ENCODE results near the gene GRAP. TPM values are rescaled to one million over a fixed set of nuclear protein-coding genes. Genes with fewer than 3 reads are reported as not detected.
"Not testable (repeated sequence)": the region's sequence is repeated elsewhere in the genome, so short reads cannot be mapped to it uniquely, and the experiment has no call there.

GRAP gene
- total RNA-seq, 1 donor from 2014 or later, result 24.5 TPM

GRCh38 chr17:19042369-19042768, 4.4 kb downstream of the GRAP start:
- intact Hi-C loops (cut with micrococcal nuclease), result not testable (repeated sequence)

- intact Hi-C loops (cut with micrococcal nuclease), result not testable (repeated sequence)
Measured at GRCh38 chr17:19041871-19042270, 4.9 kb downstream of the GRAP start.

- intact Hi-C loops (cut with micrococcal nuclease), result not testable (repeated sequence)
Measured at GRCh38 chr17:19040350-19040749, 6.4 kb downstream of the GRAP start.

GRCh38 chr17:19038730-19039129, 8.0 kb downstream of the GRAP start:
- intact Hi-C loops (cut with micrococcal nuclease), result not testable (repeated sequence)

- intact Hi-C loops (cut with micrococcal nuclease), result not testable (repeated sequence)
Measured at GRCh38 chr17:19038007-19038406, 8.8 kb downstream of the GRAP start.

- intact Hi-C loops (cut with micrococcal nuclease), result not testable (repeated sequence)
Measured at GRCh38 chr17:19037547-19037946, 9.2 kb downstream of the GRAP start.

GRCh38 chr17:19036186-19036585, 10.6 kb downstream of the GRAP start:
- intact Hi-C loops (cut with micrococcal nuclease), result not testable (repeated sequence)

- intact Hi-C loops (cut with micrococcal nuclease), result not testable (repeated sequence)
Measured at GRCh38 chr17:19032377-19032988, 14.3 kb downstream of the GRAP start.

GRCh38 chr17:19031729-19032128, 15.0 kb downstream of the GRAP start:
- intact Hi-C loops (cut with micrococcal nuclease), result not testable (repeated sequence)

GRCh38 chr17:19030771-19031449, 15.8 kb downstream of the GRAP start:
- intact Hi-C loops (cut with micrococcal nuclease), result not testable (repeated sequence)

GRCh38 chr17:19029740-19030139, 17.0 kb downstream of the GRAP start:
- intact Hi-C loops (cut with micrococcal nuclease), result not testable (repeated sequence)

GRCh38 chr17:19028671-19029070, 18.1 kb downstream of the GRAP start:
- intact Hi-C loops (cut with micrococcal nuclease), result not testable (repeated sequence)

GRCh38 chr17:19024101-19025078, 22.4 kb downstream of the GRAP start:
- intact Hi-C loops (cut with micrococcal nuclease), result no loop called here

- intact Hi-C loops (cut with micrococcal nuclease), result no loop called here
Measured at GRCh38 chr17:19023209-19023999, 23.4 kb downstream of the GRAP start.

GRCh38 chr17:19022747-19023146, 24.0 kb downstream of the GRAP start:
- intact Hi-C loops (cut with micrococcal nuclease), result no loop called here

GRCh38 chr17:19022128-19022527, 24.6 kb downstream of the GRAP start:
- intact Hi-C loops (cut with micrococcal nuclease), result no loop called here

GRCh38 chr17:19021622-19022083, 25.1 kb downstream of the GRAP start:
- intact Hi-C loops (cut with micrococcal nuclease), result no loop called here

GRCh38 chr17:19021011-19021621, 25.6 kb downstream of the GRAP start:
- intact Hi-C loops (cut with micrococcal nuclease), result not testable (repeated sequence)

GRCh38 chr17:19020016-19020415, 26.7 kb downstream of the GRAP start:
- intact Hi-C loops (cut with micrococcal nuclease), result no loop called here

All from T-helper 2 cell treated with Interferon-gamma antibody and Interleukin-4, amounts not matched to agents 100 ng/mL and 5 ng/mL, for 36 hours (primary cell).